GM21717 (cell line): ENCODE data around the gene HERC4.
A peak's percentile ranks its signal among the peaks of the same experiment; 100 is the strongest.
"Not testable (repeated sequence)": the region's sequence is repeated elsewhere in the genome, so short reads cannot be mapped to it uniquely, and the experiment has no call there.

ENCODE experiments used
- ATAC-seq: cut with Tn5 transposase; IDR thresholded peaks from one replicate; pipeline ENCODE4 v1.9.1; 2021; ENCODE audit warnings: mild to moderate bottlenecking, moderate library complexity; ENCODE audit not compliant: unreplicated experiment

Gene HERC4

GRCh38 chr10:67884842-67885670 lies 190.0 kb downstream of the HERC4 start:
- peak; percentile 68 for ATAC-seq

- peak; percentile 87 for ATAC-seq
Measured at GRCh38 chr10:67884313-67884841, 190.7 kb downstream of the HERC4 start, which contains the start of gene SIRT1. SIRT1 (plus strand) TSS chr10:67884656; CDS start chr10:67884722, 66 bp downstream.

- ATAC-seq, result no peak
Measured at GRCh38 chr10:67883710-67884312, 191.3 kb downstream of the HERC4 start.

GRCh38 chr10:67878133-67878532 lies 196.9 kb downstream of the HERC4 start:
- ATAC-seq, result no peak

GRCh38 chr10:67877421-67877820 lies 197.7 kb downstream of the HERC4 start:
- not testable (repeated sequence) for ATAC-seq

GRCh38 chr10:67875340-67876238 lies 199.5 kb downstream of the HERC4 start:
- no peak for ATAC-seq
